Nephron progenitor cell (in vitro differentiated cells): ENCODE measurements around the gene TOM1L2.

Experiments used
- DNase-seq: peaks from one replicate; pipeline ENCODE4 v3.0.0; 2021
- H3K27ac Mint-ChIP-seq: 2 replicates; pipeline ENCODE4 v1.8.0; 2021; ENCODE audit warnings: mild to moderate bottlenecking, moderate library complexity, mixed read lengths
- H3K27me3 Mint-ChIP-seq: 2 replicates; pipeline ENCODE4 v1.8.0; 2021; ENCODE audit warnings: mild to moderate bottlenecking, low read depth, mixed read lengths; ENCODE audit not compliant: poor library complexity
- H3K36me3 Mint-ChIP-seq: 2 replicates; pipeline ENCODE4 v1.8.0; 2021; ENCODE audit warnings: low read depth, mixed read lengths
- H3K4me1 Mint-ChIP-seq: 2 replicates; pipeline ENCODE4 v1.8.0; 2021; ENCODE audit warnings: mixed read lengths
- H3K4me3 Mint-ChIP-seq: 2 replicates; pipeline ENCODE4 v1.8.0; 2021; ENCODE audit warnings: mild to moderate bottlenecking, moderate library complexity, mixed read lengths
- H3K9me3 Mint-ChIP-seq: 2 replicates; pipeline ENCODE4 v1.8.0; 2021; ENCODE audit warnings: mild to moderate bottlenecking, moderate library complexity, mixed read lengths
- TF ChIP-seq, protein P1 (sequence below): fragments of 200-600 bp; sonication (generic); IDR thresholded peaks from 2 replicates; pipeline ENCODE4 v1.5.0; 2021; ENCODE audit warnings: antibody characterized with exemption

Gene TOM1L2

DNA sequence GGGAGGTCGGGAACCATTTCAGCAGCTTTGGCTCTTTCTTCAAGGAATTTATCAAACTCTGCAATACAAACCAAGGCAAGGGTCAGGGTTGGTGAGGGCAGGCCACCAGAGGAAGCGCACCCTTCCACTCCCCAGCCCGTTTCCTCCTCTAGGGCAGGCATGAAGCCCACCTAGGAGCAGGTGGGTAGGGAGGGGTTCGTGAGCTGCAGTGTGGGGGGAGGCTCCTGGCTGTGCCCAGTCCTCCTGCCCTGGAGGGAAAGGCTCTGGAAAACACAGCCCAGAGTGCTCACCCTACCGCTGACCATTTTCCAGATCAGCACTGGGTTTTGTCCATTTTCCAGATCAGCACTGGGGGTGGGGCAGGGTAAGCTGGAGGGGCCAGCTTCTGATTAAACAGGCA, 124.5 kb downstream of the TOM1L2 start:
- Mint-ChIP-seq H3K4me3 (no peak overlapping the region), H3K4me1 (peaks cover 62% of the 10 kb centered on the region), H3K9me3 (no peaks in the 10 kb centered on the region), H3K27ac (no peak overlapping the region), H3K27me3 (peaks cover 13% of the 10 kb centered on the region), H3K36me3 (no peaks in the 10 kb centered on the region)
- TF ChIP-seq, protein P1, sequence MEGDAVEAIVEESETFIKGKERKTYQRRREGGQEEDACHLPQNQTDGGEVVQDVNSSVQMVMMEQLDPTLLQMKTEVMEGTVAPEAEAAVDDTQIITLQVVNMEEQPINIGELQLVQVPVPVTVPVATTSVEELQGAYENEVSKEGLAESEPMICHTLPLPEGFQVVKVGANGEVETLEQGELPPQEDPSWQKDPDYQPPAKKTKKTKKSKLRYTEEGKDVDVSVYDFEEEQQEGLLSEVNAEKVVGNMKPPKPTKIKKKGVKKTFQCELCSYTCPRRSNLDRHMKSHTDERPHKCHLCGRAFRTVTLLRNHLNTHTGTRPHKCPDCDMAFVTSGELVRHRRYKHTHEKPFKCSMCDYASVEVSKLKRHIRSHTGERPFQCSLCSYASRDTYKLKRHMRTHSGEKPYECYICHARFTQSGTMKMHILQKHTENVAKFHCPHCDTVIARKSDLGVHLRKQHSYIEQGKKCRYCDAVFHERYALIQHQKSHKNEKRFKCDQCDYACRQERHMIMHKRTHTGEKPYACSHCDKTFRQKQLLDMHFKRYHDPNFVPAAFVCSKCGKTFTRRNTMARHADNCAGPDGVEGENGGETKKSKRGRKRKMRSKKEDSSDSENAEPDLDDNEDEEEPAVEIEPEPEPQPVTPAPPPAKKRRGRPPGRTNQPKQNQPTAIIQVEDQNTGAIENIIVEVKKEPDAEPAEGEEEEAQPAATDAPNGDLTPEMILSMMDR = no peak
- DNase-seq = no peak

DNA sequence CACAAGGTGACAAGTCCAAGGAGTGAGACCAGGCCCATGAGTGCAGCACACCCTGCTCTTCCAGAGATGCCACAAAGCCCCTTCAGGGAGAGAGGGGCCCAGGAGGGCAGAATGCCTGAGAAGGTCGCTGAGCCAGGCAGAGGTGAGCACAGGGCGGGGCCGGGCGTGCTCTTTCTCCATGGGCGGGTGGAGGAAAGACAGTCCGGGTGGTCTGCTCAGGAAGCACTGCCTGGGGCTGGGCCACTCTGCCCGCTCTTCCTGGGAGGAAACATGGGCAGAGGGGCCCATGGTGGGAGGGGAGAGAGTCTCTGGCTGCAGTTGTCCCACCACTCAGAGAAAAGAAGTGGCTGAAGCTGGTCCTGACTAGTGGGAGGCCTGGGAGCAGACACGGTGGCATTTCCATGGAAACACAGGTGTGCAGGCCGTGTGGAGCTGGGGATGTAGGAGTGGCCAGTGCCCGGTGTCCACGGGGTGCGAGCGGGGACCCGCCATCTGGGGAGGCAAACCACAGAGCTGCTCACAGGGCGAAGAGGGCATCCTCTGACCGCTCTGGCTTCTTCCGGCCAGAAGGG, 125.0 kb downstream of the TOM1L2 start:
- H3K27ac Mint-ChIP-seq = peak overlapping the region; percentile 54
- no peak overlapping the region for H3K4me3 Mint-ChIP-seq
- DNase-seq = no peak
- peaks cover 10% of the 10 kb centered on the region for H3K27me3 Mint-ChIP-seq
- no peaks in the 10 kb centered on the region for H3K9me3 Mint-ChIP-seq
- no peaks in the 10 kb centered on the region for H3K36me3 Mint-ChIP-seq
- TF ChIP-seq, protein P1 = no peak
- H3K4me1 Mint-ChIP-seq = peaks cover 60% of the 10 kb centered on the region

DNA sequence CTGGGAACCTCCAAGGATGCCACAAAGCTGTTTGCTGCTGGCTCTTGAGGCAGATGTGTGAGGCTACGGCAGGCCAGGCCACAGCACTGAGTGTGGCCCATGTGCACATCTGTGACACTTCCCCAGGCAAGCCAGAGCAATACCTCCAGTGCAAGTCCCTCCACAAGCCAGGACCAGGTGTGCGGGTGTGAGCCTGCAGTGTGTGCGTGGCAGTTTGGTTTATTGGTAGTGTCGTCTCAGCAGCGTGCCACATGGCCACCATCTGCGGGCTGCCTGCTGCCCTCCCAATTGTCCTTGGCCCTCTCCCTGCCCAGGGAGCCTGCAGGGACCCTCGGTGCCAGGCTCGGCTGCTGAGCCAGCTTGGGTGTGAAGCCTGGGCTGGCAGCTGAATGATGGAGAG, 125.6 kb downstream of the TOM1L2 start:
- Mint-ChIP-seq H3K4me3 (no peak overlapping the region), H3K36me3 (no peaks in the 10 kb centered on the region), H3K27me3 (peaks cover 8% of the 10 kb centered on the region), H3K4me1 (peaks cover 55% of the 10 kb centered on the region), H3K9me3 (no peaks in the 10 kb centered on the region), H3K27ac (no peak overlapping the region)
- DNase-seq = no peak
- TF ChIP-seq, protein P1 = no peak

DNA sequence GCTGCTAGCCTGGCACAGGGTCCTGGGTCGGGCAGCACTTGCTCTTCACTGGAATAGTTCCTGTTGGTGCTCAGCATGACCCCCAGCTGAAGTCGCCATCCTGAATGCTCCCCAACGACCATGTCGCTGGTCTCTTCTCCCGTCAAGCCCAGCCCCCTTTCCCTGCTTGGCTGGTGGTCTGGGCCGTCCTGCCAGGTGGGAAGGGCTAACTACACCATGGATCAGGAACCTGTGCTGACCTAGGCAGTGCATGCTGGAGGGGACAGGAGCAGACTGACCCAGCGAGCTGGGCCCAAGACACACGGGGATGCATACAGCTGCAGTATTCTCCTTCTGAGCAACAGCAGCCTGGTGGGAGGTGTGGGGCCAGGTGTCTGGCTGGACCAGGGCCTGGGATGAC, 126.2 kb downstream of the TOM1L2 start:
- Mint-ChIP-seq H3K27me3 (peaks cover 6% of the 10 kb centered on the region), H3K36me3 (no peaks in the 10 kb centered on the region), H3K27ac (no peak overlapping the region), H3K4me3 (no peak overlapping the region), H3K9me3 (no peaks in the 10 kb centered on the region), H3K4me1 (peaks cover 54% of the 10 kb centered on the region)
- DNase-seq = no peak
- TF ChIP-seq, protein P1 = no peak

DNA sequence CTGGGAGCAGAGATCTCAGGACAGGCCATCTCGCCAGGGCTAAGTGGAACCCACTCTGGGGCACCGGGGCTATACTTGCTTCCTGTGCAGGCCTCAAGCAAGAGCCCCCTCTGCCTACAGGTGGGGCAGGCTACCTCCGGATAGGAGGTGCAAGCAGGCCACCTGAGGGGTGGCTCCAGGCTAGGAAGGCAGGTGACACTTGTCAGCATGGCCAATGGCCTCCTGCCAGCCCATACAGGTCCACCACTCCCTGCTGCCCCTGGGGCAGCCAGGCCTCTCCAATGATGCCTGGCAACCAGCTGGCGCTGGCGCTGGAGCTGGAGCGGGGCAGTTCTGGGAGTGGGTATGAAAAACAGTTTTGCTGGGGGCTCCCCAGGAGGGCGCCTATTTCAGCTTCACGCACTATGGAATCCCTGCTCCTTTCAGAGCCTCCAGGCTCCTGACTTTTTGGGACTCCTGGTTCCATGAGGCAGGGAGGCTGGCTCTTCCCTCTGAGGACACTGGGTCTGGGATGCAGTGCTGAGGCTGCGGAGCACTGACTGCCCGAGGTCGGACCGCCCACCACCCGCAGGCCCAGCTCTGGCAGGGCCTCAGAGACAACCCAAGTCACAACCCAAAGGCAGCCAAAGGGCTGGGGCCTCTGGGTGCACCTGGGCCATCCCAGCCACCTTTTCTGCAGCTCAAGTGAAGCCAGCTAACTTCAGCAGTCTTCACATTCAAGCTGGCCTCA, 127.0 kb downstream of the TOM1L2 start:
- no peak overlapping the region for H3K27ac Mint-ChIP-seq
- peaks cover 50% of the 10 kb centered on the region for H3K4me1 Mint-ChIP-seq
- no peaks in the 10 kb centered on the region for H3K9me3 Mint-ChIP-seq
- no peaks in the 10 kb centered on the region for H3K36me3 Mint-ChIP-seq
- H3K4me3 Mint-ChIP-seq = no peak overlapping the region
- no peak for DNase-seq
- TF ChIP-seq, protein P1 = no peak
- H3K27me3 Mint-ChIP-seq = peaks cover 4% of the 10 kb centered on the region

DNA sequence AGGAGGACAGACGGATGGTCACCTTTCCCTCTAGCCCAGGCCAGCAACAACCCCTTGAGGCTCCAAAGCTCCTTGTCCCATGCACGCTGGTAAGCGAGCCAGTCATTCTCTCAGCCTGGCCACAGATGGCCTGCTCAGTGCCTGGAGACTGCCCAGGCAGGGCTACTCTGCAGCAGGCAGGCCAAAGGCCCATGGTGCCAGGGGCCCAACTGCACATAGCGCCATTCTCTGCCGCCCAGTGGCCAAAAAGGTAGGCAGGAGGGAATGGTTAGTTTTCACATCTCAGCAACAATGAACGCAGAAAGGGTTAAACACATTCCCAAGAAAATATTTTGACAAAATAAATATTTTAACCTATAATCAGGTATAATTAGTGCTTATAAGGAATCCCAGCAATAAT, 127.7 kb downstream of the TOM1L2 start:
- no peaks in the 10 kb centered on the region for H3K9me3 Mint-ChIP-seq
- no peaks in the 10 kb centered on the region for H3K36me3 Mint-ChIP-seq
- peaks cover 46% of the 10 kb centered on the region for H3K4me1 Mint-ChIP-seq
- no peak for DNase-seq
- H3K27me3 Mint-ChIP-seq = peaks cover 4% of the 10 kb centered on the region
- TF ChIP-seq, protein P1 = no peak
- no peak overlapping the region for H3K27ac Mint-ChIP-seq
- H3K4me3 Mint-ChIP-seq = no peak overlapping the region
